HepG2 (cell line): Measurements from ENCODE around the gene ZNF213. TPM values are rescaled to one million over a fixed set of nuclear protein-coding genes. Genes with fewer than 3 reads are reported as not detected.

ENCODE experiments used
- ARID4A ChIP-seq: sonication (generic); formaldehyde crosslinking; IDR thresholded peaks from 2 replicates; pipeline ENCODE4 v1.5.0; 2020; ENCODE audit warnings: mild to moderate bottlenecking, missing genetic modification reagents, borderline replicate concordance
- ARNTL ChIP-seq: sonication (generic); formaldehyde crosslinking; IDR thresholded peaks from 2 replicates; pipeline ENCODE4 v1.4.0; 2020; ENCODE audit warnings: mild to moderate bottlenecking, missing genetic modification reagents
- ATF1 ChIP-seq: IDR thresholded peaks from 2 replicates; pipeline ENCODE4 v1.6.1; 2016; ENCODE audit warnings: mild to moderate bottlenecking, control low read depth
- HES4 ChIP-seq: sonication (generic); formaldehyde crosslinking; IDR thresholded peaks from 2 replicates; pipeline ENCODE4 v1.9.0; 2021; ENCODE audit warnings: mild to moderate bottlenecking, missing genetic modification reagents, borderline replicate concordance
- MTA1 ChIP-seq: sonication (generic); formaldehyde crosslinking; IDR thresholded peaks from 2 replicates; pipeline ENCODE4 v1.4.0; 2020; ENCODE audit warnings: missing genetic modification reagents, mild to moderate bottlenecking, borderline replicate concordance
- NR2F2 ChIP-seq: IDR thresholded peaks from 2 replicates; pipeline ENCODE4 v1.6.1; 2012; ENCODE audit warnings: low read depth, inconsistent platforms, borderline replicate concordance
- ZBTB49 ChIP-seq: sonication (generic); formaldehyde crosslinking; IDR thresholded peaks from 2 replicates; pipeline ENCODE4 v1.4.0; 2020; ENCODE audit warnings: missing genetic modification reagents, borderline replicate concordance
- ZFX ChIP-seq: sonication (generic); formaldehyde crosslinking; IDR thresholded peaks from 2 replicates; pipeline ENCODE4 v1.4.0; 2020; ENCODE audit warnings: mild to moderate bottlenecking, low read depth, missing genetic modification reagents, moderate library complexity
- ZNF160 ChIP-seq: sonication (generic); formaldehyde crosslinking; IDR thresholded peaks from 2 replicates; pipeline ENCODE4 v1.8.0; 2022; ENCODE audit warnings: mild to moderate bottlenecking, inconsistent platforms, missing genetic modification reagents
- ZNF687 ChIP-seq: sonication (generic); formaldehyde crosslinking; IDR thresholded peaks from 2 replicates; pipeline ENCODE4 v1.5.1; 2020; ENCODE audit warnings: mild to moderate bottlenecking, missing genetic modification reagents, moderate library complexity
- polyA plus RNA-seq, 8 experiments: library from polyadenylated mRNA; depleted of rRNA in 3 of 8; stranded (reverse) in 7 of 8; unstranded in 1 of 8; fragments of >200 nt; fragmentation: Illumina TruSeq in 4 of 8; extraction: Trizol in 4 of 8; gene quantifications; 2 replicates each; pipeline versions ENCODE4 v1.2.1 to v1.2.3, GENCODE V29; 2011 to 2016; ENCODE audit warnings: low read depth in 4 of 8, missing spikeins in 1 of 8, mixed read lengths in 1 of 8; ENCODE audit not compliant: insufficient read depth in 1 of 8
- total RNA-seq, 5 experiments: library from RNA; depleted of rRNA; stranded (reverse); fragments of >200 nt; fragmentation: Illumina TruSeq; extraction: Trizol; gene quantifications; 2 replicates each; pipeline ENCODE4 v1.2.3, GENCODE V29; 2016; ENCODE audit warnings: low read depth in 1 of 5
- TF ChIP-seq, protein P1 (sequence below), 2 experiments: sonication (generic) in 1 of 2; formaldehyde crosslinking in 1 of 2; IDR thresholded peaks; 2 replicates each; pipeline versions ENCODE4 v1.4.0 to v1.6.1; 2018 to 2020; ENCODE audit warnings: missing genetic modification reagents in 2 of 2, borderline replicate concordance in 1 of 2, low read depth in 1 of 2, mild to moderate bottlenecking in 1 of 2, missing biosample characterization in 1 of 2
- TF ChIP-seq, protein P2 (sequence below): sonication (generic); formaldehyde crosslinking; conservative IDR thresholded peaks from 2 replicates; pipeline ENCODE4 v1.8.0; 2022; ENCODE audit warnings: mild to moderate bottlenecking, moderate library complexity, missing genetic modification reagents

Gene ZNF213
- total and polyA plus RNA-seq, 2 of the 13 experiments (the other 11 are each of a cell fraction or from before 2014, with no cell fraction given), result 0.59 to 0.97 TPM

DNA sequence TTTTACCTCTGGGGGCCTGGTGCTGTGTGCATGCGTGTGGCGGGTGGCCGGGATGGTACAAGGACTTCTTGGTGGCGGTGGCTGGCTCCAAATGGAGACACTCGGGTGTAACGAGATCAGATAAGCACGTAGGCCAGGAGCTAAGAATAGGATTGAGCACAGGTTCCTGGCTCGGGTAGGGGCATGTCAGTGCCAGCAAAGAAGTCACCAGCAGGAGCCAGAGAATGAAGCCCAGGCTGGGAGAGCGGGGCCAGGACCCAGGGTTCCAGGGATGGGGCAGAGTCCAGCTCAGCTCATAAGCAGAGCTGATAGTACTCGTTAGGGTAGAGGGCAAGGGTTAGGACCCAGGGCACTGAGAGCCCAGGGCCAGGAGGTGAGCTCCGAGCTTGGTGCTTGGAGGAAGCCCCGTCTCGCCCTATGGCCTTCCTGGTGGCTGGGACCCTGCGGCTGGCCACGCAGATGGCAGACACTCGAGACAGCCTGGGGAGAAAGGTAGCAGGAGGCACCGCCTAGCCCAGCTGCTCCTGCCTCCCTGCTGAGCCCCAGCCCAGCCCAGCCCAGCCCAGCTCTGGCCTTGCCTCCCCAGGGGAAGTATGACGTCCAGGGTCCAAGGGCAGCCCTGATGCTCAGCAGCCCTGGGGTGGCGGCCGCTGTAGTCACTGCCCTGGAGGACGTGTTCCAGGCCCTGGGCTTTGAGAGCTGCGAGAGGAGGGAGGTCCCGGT, 8.9 kb downstream of the ZNF213 start (continued):
- TF ChIP-seq ARID4A (CRISPR knock-in tag) (peak; percentile 38; the same call in 1 of the 2 replicates), ATF1 (no peak), ZFX (CRISPR knock-in tag) (peak; percentile 81; the same call in 1 of the 2 replicates), ZBTB49 (CRISPR knock-in tag) (no peak), ZNF687 (CRISPR knock-in tag) (peak; percentile 89), MTA1 (CRISPR knock-in tag) (peak; percentile 61; the same call in 1 of the 2 replicates), ZNF160 (CRISPR knock-in tag) (no peak), HES4 (CRISPR knock-in tag) (peak; percentile 48; the same call in 1 of the 2 replicates), NR2F2 (peak; percentile 20; the same call in 1 of the 2 replicates), ARNTL (0 out of 2 replicates have a peak, but pooled peaks have one; percentile 25)
- TF ChIP-seq, protein P1, sequence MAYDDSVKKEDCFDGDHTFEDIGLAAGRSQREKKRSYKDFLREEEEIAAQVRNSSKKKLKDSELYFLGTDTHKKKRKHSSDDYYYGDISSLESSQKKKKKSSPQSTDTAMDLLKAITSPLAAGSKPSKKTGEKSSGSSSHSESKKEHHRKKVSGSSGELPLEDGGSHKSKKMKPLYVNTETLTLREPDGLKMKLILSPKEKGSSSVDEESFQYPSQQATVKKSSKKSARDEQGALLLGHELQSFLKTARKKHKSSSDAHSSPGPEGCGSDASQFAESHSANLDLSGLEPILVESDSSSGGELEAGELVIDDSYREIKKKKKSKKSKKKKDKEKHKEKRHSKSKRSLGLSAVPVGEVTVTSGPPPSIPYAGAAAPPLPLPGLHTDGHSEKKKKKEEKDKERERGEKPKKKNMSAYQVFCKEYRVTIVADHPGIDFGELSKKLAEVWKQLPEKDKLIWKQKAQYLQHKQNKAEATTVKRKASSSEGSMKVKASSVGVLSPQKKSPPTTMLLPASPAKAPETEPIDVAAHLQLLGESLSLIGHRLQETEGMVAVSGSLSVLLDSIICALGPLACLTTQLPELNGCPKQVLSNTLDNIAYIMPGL (CRISPR knock-in tag; IDR thresholded peaks at IDR 0.05; ENCODE audit: borderline replicate concordance in 1 of 2, low read depth in 1 of 2), result peak in 1 of 2 experiments; percentile 68; a peak in 2 of 4 replicates
- TF ChIP-seq, protein P2, sequence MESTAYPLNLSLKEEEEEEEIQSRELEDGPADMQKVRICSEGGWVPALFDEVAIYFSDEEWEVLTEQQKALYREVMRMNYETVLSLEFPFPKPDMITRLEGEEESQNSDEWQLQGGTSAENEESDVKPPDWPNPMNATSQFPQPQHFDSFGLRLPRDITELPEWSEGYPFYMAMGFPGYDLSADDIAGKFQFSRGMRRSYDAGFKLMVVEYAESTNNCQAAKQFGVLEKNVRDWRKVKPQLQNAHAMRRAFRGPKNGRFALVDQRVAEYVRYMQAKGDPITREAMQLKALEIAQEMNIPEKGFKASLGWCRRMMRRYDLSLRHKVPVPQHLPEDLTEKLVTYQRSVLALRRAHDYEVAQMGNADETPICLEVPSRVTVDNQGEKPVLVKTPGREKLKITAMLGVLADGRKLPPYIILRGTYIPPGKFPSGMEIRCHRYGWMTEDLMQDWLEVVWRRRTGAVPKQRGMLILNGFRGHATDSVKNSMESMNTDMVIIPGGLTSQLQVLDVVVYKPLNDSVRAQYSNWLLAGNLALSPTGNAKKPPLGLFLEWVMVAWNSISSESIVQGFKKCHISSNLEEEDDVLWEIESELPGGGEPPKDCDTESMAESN (CRISPR knock-in tag), result no peak
